Psoas muscle (tissue), 8 donors: ENCODE results near the gene RBFOX2. TPM values are rescaled to one million over a fixed set of nuclear protein-coding genes. Genes with fewer than 3 reads are reported as not detected.
A peak's percentile ranks its signal among the peaks of the same experiment; 100 is the strongest.
"Not testable (repeated sequence)": the region's sequence is repeated elsewhere in the genome, so short reads cannot be mapped to it uniquely, and the experiment has no call there.

ENCODE experiments used
- ATAC-seq, 4 donors: fragments of 200-7000 bp; cut with Tn5 transposase; one replicate each; pipeline ENCODE4 v1.9.1; 2020; ENCODE audit warnings: moderate library complexity in 3 of 4, mild to moderate bottlenecking in 2 of 4
- DNase-seq, 2 donors: peaks; one replicate each; pipeline ENCODE4 v3.0.0-alpha.2; 2020
- H3K27ac ChIP-seq: fragments of 200-600 bp; one replicate; pipeline ENCODE4 v1.8.0; 2022
- H3K27me3 ChIP-seq, 3 donors: fragments of 200-600 bp in 1 of 3; one replicate each; pipeline versions ENCODE4 v1.6.1 to v1.8.0; 2013 to 2022; ENCODE audit warnings: low read length in 2 of 3, mild to moderate bottlenecking in 2 of 3, moderate library complexity in 1 of 3; ENCODE audit not compliant: insufficient read depth in 3 of 3
- H3K36me3 ChIP-seq, 2 donors: fragments of 200-600 bp in 1 of 2; one replicate each; pipeline versions ENCODE4 v1.6.1 to v1.8.0; 2013 to 2022; ENCODE audit warnings: low read depth in 1 of 2, mild to moderate bottlenecking in 1 of 2, moderate library complexity in 1 of 2; ENCODE audit not compliant: insufficient read depth in 1 of 2
- H3K4me1 ChIP-seq: fragments of 200-600 bp; one replicate; pipeline ENCODE4 v1.8.0; 2022
- H3K4me3 ChIP-seq: fragments of 200-600 bp; one replicate; pipeline ENCODE4 v1.8.0; 2022; ENCODE audit warnings: mild to moderate bottlenecking
- H3K9me3 ChIP-seq: fragments of 200-600 bp; one replicate; pipeline ENCODE4 v1.8.0; 2022
- CTCF ChIP-seq: fragments of 200-600 bp; IDR thresholded peaks from one replicate; pipeline ENCODE4 v1.8.0; 2022; ENCODE audit warnings: antibody characterized with exemption
- WGBS, 3 donors: extraction: QIAGEN DNeasy Blood & Tissue Kit; methylation state at CpG; one replicate each; pipeline versions ENCODE4 v1.1.6 to v1.1.7; 2013; 5-methylcytosine and 5-hydroxymethylcytosine counted together
- intact Hi-C, 2 donors: fragments of 100-400 bp; cut with DNase I; formaldehyde crosslinking; loops; one replicate each; pipeline versions ENCODE4 v1.11.0 to v1.14.2; 2022
- polyA plus RNA-seq, 3 donors: library from polyadenylated mRNA; stranded (reverse); fragments of 200-250 nt; gene quantifications; one replicate each; pipeline ENCODE4 v1.2.3, GENCODE V29; 2013
- total RNA-seq, 4 donors: library from RNA; stranded (reverse); fragmentation: NEBNext Ultra II Directional in 2 of 4; extraction: Animal tissue kit (Norgen Biotek cat#: 25700) in 2 of 4; gene quantifications; one replicate each; pipeline versions ENCODE4 v1.2.1 to v1.2.4, GENCODE V29; 2021 to 2023
- donor health status: healthy with polysubstance abuse.
- donor health status: DM: no; HTN: no; CAD: no; lungs with moderate emphysema.
- donor health status: Bipolar disorder and iron deficiency.
- donor health status: healthy.
- donor health status: DM: yes; HTN: yes; CAD: no.
- donor health status: DM: no; HTN: no; CAD: no.
- donor health status: DM: no; HTN: no; CAD: no.
- donor health status: DM: yes; HTN: yes; CAD: no.

Gene RBFOX2
- total and polyA plus RNA-seq, 7 donors, result 7.7 to 50.4 (median 28.4) TPM

GRCh38 chr22:35995348-35995747, 33.3 kb downstream of the RBFOX2 start:
- intact Hi-C loops, result loop anchor here in 1 of 2 donors (10.0 kb wide), 1 partner anchor 51 kb away; no protein-coding TSS in a partner anchor
- no peaks in the 10 kb centered on the region for H3K36me3 ChIP-seq
- H3K4me3 ChIP-seq, result no peak overlapping the region
- no peaks in the 10 kb centered on the region for H3K27me3 ChIP-seq
- peak overlapping the region; percentile 52 for H3K27ac ChIP-seq
- DNase-seq, result no peak
- peaks cover 21% of the 10 kb centered on the region for H3K4me1 ChIP-seq
- TF ChIP-seq CTCF, result no peak
- 40 to 60% (median 42%) methylated on average over 7 of the region's 7 CpGs for WGBS, 3 donors
- peak in 2 of 4 donors; percentile 26 to 29 for ATAC-seq
- no peaks in the 10 kb centered on the region for H3K9me3 ChIP-seq

- not testable (repeated sequence) for ATAC-seq, H3K27me3 ChIP-seq, H3K36me3 ChIP-seq, H3K27ac ChIP-seq, H3K4me3 ChIP-seq, DNase-seq, H3K9me3 ChIP-seq
- intact Hi-C loops, result loop anchor here in 1 of 2 donors (10.0 kb wide), 1 partner anchor 49 kb away; no protein-coding TSS in a partner anchor
- peaks cover 21% of the 10 kb centered on the region for H3K4me1 ChIP-seq
- WGBS, 3 donors, result 93 to 97% (median 97%) methylated on average over 5 of the region's 5 CpGs
These were observed 34.9 kb downstream of the RBFOX2 start for GRCh38 chr22:35993727-35994126.

- H3K4me3 ChIP-seq, result no peak overlapping the region
- DNase-seq (no peak), ATAC-seq (no peak)
- H3K9me3 ChIP-seq, result no peaks in the 10 kb centered on the region
- H3K36me3 ChIP-seq, result no peaks in the 10 kb centered on the region
- no peak overlapping the region for H3K27ac ChIP-seq
- no peaks in the 10 kb centered on the region for H3K27me3 ChIP-seq
- H3K4me1 ChIP-seq, result peaks cover 21% of the 10 kb centered on the region
- no peak for TF ChIP-seq CTCF
- intact Hi-C loops, result loop anchor here in 1 of 2 donors (10.0 kb wide), 1 partner anchor 48 kb away; no protein-coding TSS in a partner anchor
- 95 to 97% (median 96%) methylated on average over 3 of the region's 3 CpGs for WGBS, 3 donors
These were observed 35.4 kb downstream of the RBFOX2 start for GRCh38 chr22:35993048-35993714.

DNA sequence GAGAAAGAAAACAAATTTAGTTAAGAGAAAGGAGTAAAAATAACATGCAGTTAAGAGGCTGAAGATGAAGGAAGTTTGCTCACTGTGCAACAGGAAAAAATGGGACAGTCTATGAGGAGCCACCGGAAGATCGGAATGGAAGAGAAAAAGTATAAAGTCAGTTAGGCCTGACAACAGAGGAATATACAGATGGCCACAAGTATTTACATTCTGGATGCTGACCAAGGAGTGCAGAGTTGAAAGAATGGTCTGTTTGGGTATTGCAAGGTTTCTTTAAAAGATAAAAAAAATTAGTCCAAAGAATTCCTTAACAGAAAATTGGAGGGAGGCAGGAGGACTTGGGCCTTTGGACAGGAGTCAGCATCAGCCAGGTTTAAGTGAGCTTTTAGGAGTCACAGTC, 37.5 kb downstream of the RBFOX2 start:
- Histone ChIP-seq H3K9me3 (no peaks in the 10 kb centered on the region), H3K27ac (no peak overlapping the region), H3K36me3 (no peaks in the 10 kb centered on the region), H3K27me3 (no peaks in the 10 kb centered on the region), H3K4me3 (no peak overlapping the region), H3K4me1 (peaks cover 15% of the 10 kb centered on the region)
- DNase-seq, result no peak
- TF ChIP-seq CTCF, result no peak
- intact Hi-C loops, result loop anchor here in 1 of 2 donors (10.0 kb wide), 1 partner anchor 46 kb away; no protein-coding TSS in a partner anchor
- 82 to 90% (median 89%) methylated on average over 2 of the region's 2 CpGs for WGBS, 3 donors
- no peak for ATAC-seq

- peaks cover 14% of the 10 kb centered on the region for H3K4me1 ChIP-seq
- no peaks in the 10 kb centered on the region for H3K27me3 ChIP-seq
- H3K9me3 ChIP-seq, result no peaks in the 10 kb centered on the region
- DNase-seq (no peak), ATAC-seq (no peak)
- intact Hi-C loops, result no loop called here
- H3K27ac ChIP-seq, result no peak overlapping the region
- WGBS, 3 donors, result 82 to 85% (median 84%) methylated on average over 4 of the region's 4 CpGs
- no peaks in the 10 kb centered on the region for H3K36me3 ChIP-seq
- H3K4me3 ChIP-seq, result no peak overlapping the region
- TF ChIP-seq CTCF, result no peak
These were observed 40.6 kb downstream of the RBFOX2 start for GRCh38 chr22:35988030-35988429.
